ENCODE measurements around the gene CHRNB2.
"Not testable (repeated sequence)": the region's sequence is repeated elsewhere in the genome, so short reads cannot be mapped to it uniquely, and the experiment has no call there.

Gene CHRNB2, protein sequence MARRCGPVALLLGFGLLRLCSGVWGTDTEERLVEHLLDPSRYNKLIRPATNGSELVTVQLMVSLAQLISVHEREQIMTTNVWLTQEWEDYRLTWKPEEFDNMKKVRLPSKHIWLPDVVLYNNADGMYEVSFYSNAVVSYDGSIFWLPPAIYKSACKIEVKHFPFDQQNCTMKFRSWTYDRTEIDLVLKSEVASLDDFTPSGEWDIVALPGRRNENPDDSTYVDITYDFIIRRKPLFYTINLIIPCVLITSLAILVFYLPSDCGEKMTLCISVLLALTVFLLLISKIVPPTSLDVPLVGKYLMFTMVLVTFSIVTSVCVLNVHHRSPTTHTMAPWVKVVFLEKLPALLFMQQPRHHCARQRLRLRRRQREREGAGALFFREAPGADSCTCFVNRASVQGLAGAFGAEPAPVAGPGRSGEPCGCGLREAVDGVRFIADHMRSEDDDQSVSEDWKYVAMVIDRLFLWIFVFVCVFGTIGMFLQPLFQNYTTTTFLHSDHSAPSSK

DNA sequence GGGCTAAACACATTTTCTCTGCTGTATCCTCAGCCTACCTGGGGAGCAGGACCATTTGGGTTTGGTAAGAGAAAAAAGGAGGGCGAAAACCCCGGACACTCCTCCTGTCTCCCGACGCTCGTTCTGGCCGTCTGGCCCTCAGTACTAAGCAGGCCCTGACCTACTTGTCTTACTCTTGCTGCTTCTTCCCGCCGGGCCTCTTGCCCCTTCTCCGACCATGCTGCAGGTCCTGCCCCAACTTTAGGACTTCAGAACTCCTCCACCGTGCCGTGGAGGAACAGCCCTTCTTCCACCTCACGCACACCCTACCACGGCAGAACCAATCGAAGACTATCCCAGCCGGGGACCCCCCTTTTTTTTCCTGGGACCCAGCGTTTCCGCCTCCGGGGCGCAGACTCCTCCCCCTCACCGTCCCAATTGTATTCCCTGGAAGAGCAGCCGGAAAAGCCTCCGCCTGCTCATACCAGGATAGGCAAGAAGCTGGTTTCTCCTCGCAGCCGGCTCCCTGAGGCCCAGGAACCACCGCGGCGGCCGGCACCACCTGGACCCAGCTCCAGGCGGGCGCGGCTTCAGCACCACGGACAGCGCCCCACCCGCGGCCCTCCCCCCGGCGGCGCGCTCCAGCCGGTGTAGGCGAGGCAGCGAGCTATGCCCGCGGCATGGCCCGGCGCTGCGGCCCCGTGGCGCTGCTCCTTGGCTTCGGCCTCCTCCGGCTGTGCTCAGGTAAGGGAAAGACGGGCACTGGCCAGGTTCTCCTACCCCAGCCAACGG, at the start of gene CHRNB2:
Gene CHRNB2, plus strand, starts transcription at position 393 of the 771 bp plus-strand sequence. Its CDS starts 267 bp downstream, at position 660.
- peak; percentile 57 for DNase-seq

DNA sequence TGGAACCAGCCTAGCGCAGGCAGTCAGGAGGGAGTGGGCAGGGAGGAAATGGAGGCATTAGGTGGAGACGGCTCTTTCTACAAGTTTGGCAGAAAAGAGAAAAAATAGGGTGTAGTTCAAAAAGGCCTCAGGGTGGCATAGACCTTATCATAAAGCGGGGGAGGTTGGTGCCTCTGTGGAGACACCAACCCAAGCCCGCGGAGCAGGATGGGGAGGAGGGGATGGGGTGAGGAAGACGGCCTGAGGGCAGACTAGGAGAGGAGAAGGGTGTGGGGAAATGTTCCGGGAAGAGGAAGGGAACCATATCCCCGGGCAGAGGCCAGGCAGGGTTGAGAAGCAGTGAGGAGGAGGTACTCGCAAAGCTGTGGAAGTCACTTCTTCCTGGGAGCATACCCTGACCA, 48.0 kb upstream of the CHRNB2 start:
- DNase-seq: no peak

DNA sequence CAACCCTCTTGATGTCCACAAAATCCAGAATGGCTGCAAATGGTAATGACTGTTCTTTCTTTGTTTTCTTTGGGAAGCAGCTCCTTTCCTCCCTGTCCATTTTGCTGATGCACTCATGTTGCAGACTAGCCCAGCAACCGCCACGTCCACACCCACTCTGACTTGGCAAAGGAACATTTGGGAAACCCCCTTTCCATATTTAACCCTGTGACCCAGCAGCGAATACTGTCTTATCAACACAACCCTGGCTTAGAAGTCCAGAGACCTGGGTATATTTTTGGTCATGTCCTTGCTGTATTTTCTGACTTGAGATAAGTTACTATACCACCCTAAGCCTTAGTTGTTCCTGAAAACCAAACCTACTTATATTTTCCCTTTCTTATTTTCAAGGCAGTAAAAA, 47.2 kb upstream of the CHRNB2 start:
- DNase-seq: no peak

DNA sequence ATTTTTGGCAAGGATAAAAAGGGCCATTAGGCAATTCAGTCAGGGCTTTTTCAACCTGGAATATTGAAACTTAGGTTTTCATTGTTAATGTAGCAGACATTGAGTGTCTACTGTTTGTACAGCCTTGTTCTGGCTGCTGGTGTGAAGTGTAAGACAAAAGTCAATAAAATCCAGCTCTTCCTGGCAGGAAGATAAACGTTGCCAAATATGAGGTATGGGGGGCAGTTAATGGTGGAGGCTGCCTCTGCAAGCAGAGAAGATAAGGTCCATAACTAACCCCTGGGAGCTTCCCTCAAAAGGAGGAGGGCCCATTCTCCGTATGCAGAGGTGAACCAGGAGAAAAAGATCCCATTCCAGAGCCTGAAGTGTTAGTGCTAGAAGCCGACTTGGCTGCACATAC, 45.9 kb upstream of the CHRNB2 start:
- no peak for DNase-seq

DNA sequence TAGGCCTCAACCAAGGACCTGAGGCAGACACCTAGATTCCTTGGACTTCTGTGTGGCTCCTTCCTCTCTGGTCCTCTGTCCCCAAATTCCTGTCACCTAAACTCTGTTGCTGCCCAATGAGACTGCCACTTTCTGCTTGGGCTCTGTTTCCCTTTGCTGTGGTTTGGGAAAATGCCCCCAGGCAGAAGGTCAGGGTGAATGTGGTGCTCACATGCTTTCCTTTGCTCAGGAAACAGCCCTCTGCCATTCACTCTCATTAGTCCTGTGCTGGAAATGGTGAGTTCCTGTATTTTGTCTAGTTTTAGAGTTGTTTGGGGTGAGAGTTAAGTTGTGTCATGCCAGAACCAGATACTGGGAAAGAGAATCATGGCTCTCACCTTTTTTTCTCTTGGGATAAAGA, 42.7 kb upstream of the CHRNB2 start:
- DNase-seq: no peak

DNA sequence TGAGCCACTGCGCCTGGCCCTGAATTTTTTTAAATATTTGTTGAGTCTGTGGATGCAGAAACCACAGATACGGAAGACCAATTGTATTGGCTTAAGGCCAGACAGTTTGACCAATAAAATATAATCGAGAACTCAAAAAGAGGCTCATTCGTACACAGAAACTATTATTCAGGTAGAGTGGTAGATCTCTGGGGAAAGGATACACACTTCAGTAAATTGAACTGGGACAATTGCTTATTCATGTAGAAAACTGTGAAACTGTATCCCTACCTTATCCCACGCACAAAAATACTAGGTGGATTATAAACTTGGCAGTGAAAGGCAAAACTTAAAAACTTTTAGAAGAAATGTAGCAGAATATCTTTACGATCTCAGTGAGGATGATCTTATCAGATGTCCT, 40.4 kb upstream of the CHRNB2 start:
- no peak for DNase-seq

DNA sequence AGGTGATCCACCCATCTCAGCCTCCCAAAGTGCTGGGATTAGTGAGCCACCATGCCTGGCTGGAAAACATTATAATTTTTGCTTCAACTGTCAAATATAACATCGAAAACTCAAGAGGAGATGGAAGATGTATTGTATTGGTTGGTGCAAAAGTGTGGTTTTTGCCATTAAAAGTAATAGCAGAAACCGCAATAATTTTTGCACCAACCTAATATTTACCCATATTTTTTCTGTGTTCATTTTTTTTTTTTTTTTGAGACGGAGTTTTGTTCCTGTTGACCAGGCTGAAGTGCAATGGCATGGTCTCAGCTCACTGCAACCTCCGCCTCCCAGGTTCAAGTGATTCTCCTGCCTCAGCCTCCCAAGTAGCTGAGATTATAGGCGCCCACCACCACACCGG, 38.3 kb upstream of the CHRNB2 start:
- no peak for DNase-seq

DNA sequence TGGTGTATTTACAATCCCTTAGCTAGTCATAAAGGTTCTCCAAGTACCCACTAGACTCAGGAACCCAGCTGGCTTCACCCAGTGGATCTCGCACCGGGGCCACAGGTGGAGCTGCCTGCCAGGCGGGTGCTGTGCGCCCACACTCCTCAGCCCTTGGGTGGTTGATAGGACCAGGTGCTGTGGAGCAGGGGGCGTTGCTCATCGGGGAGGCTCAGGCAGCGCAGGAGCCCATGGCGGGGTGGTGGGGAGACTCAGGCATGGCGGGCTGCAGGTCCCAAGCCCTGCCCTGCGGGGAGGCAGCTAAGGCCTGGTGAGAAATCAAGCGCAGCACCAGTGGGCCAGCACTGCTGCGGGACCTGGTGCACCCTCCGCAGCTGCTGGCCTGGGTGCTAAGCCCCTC, 35.6 kb upstream of the CHRNB2 start:
- DNase-seq: not testable (repeated sequence)

DNA sequence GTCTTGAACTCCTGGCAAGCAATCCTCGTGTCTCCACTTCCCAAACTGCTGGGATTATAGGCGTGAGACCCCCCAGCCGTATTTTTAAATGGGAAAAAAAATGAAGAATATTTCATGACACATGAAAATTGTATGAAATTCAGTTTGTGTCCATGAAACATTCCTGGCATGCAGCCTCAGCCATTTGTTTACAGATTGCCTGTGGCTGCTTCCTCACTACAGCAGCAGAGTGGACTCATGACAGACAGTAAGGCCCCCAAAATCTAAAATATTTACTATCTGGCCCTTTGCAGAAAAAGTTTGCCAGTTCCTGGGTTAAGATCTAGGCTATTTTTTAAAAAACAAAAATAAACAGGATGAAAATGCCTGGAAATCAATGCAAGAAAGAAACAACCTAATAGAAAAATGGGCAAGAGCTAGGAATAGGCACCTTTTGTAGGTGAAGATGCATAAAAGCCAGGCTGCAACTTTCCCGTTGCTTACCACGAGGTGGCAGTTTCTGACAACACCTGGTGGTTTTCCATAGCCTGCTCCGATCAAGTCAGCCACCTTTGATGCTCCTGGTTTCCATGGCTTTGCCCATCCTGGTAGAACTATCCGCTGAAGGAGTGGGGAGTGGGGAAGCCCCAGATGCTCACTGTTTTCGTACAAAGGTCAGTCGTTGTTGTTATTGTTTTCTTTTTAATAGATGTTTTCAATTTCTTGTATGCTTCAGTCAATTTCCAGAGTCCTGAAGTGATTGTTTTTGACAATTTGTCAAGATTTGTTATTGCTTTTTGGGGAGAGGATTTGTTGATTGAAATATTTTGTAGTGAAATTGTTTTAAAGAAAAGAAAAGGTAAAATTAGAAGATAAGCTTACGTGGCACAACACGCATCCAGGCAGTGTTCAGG, 33.4 kb upstream of the CHRNB2 start:
- DNase-seq: no peak

DNA sequence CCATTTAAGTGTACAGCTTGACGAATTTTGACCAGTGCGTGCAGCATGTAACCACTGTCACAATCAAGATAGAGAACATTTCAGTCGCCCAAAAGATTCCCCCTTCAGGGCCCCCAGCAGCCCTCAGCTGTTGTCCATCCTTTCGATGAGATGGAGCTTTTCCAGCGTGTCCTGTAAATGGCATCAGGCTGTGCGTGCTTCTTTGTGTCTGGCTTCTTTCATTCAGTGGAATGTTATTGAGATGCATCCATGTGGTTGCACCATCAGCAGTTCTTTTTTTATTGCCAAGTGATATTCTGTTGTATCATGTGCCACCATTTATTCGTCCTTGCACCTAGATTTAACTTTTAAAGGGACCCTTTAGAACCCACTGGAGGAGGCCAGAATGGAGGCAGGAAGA, 31.0 kb upstream of the CHRNB2 start:
- DNase-seq: no peak

DNA sequence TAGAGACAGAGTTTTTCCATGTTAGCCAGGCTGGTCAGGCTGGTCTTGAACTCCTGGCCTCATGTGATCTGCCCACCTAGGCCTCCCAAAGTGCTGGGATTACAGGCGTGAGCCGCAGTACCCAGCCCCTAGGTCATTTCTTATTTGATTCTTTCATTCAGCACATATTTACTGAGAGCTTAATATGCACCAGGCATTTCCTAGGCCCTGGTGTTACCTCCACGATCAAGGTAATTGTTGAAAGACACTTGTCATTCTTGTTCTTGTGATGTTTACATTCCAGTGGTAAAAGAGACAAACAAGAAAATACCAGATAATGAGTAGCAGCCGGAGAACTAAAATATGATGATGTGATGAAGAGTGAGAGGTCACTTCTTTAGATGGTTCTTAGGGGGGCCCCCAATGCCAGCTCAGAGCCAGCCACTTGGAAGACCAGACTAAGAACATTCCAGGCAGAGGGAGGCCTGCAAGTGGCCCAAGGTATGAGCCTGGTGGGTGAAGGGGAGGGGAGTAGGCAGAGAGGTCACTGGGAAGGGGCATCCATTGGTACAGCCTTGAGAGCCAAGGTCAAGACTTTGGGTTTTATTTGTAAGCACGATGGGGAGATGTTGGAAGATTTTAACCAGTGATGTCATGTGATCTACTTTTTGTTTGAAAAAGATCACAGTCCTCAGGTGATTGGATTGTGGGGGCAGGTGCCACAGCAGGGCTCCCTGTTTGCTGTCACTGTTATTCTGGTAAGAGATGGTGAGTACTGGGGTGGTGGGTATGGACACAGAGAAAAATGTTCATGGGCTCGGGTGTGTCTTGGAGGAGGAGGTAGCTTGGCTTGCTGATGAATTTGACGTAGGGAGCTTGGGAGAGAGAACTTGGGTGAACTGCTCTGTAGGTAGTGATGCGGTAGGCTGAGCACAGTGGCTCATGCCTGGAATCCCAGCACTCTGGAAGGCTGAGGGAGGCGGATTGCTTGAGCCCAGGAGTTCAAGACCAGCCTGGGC, 27.8 kb upstream of the CHRNB2 start:
- no peak for DNase-seq

DNA sequence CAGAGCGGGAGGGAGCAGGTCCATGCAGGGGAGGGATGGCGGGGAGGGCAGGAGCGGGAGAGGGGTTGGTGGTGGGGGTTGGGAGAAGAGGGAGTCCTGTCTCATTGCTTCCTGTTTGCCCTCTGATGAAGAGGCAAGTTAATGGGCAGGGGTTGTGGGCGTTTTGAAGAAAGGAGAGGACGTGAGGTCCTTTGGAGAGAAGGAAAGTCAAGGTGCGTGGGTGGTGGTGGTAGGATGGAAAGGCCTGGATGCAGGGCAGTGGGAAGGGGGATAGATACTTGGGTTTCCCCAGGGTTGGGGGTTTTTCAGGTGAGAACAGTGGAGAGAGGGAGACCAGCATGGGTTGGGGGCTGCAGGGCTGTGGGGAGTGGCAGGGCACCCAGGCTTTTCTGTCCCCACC, 26.3 kb upstream of the CHRNB2 start:
- no peak for DNase-seq

DNA sequence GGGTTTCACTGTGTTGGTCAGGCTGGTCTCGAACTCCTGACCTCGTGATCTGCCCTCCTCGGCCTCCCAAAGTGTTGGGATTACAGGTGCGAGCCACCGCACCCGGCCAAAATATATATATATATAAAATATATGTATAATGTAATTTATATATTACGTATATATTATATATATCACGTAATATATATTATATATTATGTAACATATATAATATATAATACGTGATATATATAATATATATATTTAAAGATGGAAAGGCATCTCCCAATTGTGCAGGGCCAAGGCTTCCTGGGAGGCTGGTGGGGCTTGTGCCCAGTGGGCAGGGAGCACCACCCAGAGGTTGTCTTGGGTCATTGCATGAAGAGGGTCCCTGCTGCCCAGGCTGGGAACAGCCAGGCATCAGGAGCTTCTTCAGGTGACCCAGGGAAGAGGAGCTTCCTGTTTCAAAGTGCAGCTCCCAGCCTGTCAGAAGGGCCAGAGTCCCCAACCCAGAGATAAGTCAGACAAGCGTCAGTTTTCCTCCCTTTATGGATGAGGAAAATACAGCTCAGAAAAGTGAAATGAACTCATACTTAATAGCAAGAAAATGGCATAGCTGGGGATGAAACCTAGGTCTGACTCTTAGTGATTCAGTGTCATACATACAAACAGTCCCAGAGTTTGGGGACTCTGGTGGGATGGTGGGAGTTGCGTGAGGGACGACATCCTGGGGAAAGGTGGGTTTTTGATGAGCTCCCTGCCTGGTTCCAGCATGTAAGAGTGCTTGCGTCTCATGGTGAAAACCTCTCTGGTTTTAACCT, 21.1 kb upstream of the CHRNB2 start:
- peak; percentile 59 for DNase-seq

DNA sequence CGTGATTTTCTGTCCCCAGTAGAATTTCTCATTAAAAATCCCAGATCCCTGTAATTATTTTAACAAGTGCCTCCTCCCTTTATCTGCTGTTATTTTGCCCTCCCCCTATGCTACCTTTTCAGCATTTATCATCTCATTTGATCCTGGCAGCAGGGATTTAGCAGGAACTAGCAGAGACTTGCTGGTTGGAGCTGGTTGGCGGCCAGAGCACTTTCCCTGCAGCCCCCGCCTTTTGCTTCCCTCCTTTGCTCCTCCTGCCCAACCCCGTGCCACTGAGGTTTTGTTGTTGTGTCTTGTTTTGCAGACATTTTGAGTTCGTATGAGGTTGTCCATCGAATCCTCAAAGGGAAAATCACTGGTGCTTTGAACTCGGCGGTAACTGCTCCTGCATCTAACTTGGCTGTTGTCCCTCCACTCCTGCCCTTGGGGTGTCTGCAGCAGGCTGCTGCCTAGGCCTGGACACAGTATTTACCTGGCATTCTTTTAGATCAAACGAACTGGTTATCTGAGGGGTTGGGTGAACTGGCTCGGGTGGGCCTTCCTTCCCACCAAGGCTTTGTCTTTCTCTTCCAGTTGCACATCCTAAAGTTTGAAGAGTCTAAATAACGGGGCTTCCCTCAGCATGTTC, 20.4 kb upstream of the CHRNB2 start:
- DNase-seq: no peak

DNA sequence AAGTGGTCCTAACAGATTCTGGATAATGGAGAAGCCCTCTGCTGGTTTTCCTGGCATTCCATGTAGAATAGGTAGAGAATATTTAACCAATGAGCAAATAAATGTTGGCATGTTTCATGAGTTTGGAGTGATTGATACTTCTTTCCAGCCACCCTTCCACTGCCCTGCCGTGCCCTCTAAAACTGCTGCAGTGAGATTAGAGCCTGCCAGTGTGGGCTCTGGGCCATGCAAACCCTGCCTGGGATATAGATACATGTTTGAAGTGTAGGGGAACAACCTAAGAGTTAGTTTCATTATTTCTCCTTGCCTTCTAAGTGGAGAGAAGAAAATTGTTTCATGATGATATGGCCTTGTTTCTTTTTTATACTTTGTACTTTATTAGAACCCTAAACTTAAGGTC, 19.6 kb upstream of the CHRNB2 start:
- no peak for DNase-seq

DNA sequence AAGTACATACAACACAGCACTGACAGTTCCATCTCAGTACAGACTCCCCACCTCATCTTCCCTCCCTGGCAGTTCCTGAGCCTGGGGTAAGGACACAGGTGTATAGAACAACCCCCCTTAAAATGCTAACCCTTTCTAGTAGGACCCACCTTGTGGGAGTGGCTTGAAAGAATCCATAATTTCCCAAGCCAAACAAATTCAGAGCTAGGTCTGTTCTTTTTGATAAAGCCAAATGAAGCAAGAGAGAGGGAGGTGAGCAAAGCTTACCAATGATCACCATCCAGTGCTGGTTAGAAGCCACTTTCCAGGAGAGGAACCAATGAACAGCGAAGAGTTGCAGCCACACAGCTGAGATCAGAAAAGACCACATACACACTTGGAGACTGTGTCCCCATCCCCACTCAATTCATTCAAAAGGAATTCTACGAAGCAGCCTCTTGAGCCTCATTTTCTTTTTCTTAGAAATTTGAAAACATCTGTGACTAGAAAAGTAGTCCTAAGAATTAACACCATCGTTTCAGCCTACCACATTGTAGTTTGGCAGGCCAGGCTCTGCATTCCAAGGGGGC, 18.3 kb upstream of the CHRNB2 start:
- DNase-seq: no peak

DNA sequence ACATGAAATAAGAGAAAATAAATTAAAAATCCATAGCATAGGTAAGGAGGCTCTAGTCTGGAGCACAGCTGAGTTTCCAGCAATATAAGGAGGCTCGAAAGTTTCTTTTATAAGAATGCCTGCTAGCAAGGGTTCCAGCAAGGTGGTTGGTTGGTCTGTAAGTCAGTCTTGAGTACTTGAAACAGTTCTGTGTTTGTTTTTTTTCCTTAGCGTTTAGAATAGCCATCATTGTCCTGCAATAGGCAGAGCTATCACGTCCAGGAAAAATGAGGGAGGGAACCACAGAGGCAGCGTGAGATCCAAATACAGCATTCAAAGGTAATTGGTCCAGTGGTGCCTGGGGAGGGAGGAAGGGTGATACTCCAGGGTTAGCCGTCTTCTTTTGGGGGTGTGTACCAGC, 17.5 kb upstream of the CHRNB2 start:
- no peak for DNase-seq

DNA sequence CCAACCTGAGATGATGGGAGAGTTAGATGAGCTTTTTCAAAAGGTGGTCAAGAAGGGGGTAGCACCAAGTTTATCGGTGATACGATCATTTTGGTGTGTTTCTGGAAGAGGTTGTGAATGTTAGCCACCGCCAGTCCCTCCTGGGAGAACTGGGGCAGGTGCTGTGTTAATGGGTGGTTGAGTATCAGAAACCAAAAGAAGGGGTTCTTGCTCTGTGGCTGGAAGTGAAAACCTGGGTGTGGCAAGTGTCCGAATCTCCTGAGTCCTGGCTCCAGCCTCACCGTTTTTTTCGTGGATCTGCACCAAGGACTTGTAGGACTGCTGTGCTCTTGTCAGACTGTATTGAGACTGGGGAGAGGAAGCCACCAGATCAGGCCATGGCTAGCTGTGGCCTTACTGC, 16.9 kb upstream of the CHRNB2 start:
- DNase-seq: no peak

DNA sequence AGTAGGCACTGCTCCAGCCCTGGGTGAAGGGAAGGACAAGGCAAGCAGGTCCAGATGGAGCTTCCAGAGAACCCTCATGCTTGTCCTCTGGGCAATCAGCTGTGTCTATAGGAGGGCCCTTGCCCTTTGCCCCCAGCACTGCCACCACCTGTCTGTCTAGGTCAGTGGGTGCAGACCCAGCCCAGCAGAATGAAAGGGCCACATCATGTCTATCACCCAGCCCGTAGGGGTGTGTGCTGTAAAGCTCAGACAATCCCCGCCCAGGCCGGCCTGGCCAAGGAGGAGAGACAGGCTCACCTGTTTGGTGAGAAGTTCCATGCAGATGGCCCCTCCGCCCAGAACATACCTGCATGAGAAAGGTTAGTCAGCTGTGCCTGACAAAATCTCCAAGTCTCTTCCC, 16.1 kb upstream of the CHRNB2 start:
- DNase-seq: no peak

DNA sequence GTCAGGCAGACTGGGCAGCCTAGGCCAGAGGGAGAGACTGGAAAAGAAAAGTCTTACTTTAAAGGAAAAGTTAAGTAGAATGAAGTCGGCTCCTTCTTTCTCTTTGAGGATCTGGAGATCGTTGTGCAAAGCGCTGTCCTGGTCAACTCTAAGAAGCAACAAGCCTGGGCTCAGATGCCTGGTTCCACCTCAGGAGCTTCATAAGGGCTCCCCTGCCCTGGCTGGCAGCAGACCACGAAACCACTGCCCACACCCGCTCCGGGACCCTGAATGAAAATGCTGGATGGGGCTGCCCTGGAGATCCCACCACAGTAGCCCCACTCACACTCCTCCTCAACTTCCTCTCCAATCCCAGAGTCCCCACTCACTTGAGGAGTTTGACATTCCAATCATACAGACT, 15.5 kb upstream of the CHRNB2 start:
- no peak for DNase-seq

All from activated CD4-positive, alpha-beta T cell treated with anti-CD3 and anti-CD28 coated beads, Interleukin-2, amount 50 U/mL, for 16 hours (primary cell).